Right lobe of liver (tissue), 6 donors: Measurements from ENCODE around the gene CDKAL1. TPM values are rescaled to one million over a fixed set of nuclear protein-coding genes. Genes with fewer than 3 reads are reported as not detected.
A peak's percentile ranks its signal among the peaks of the same experiment; 100 is the strongest.

Experiments
- ATAC-seq, 4 donors: fragments of 200-7000 bp; cut with Tn5 transposase; one replicate each; pipeline ENCODE4 v1.9.1; 2020; ENCODE audit warnings: mild to moderate bottlenecking in 4 of 4, moderate library complexity in 4 of 4
- DNase-seq, 3 donors: peaks; one replicate each; pipeline ENCODE4 v3.0.0-alpha.2; 2020
- H3K27ac ChIP-seq, 3 donors: fragments of 200-600 bp; one replicate each; pipeline ENCODE4 v1.8.0; 2022
- H3K27me3 ChIP-seq, 2 donors: fragments of 200-600 bp; one replicate each; pipeline ENCODE4 v1.8.0; 2022
- H3K36me3 ChIP-seq, 4 donors: fragments of 200-600 bp; sonication (generic) in 1 of 4; one replicate each; pipeline versions ENCODE4 v1.5.1 to v1.8.0; 2017 to 2022; ENCODE audit warnings: control low read depth in 1 of 4
- H3K4me1 ChIP-seq, 4 donors: fragments of 200-600 bp; sonication (generic) in 1 of 4; one replicate each; pipeline versions ENCODE4 v1.5.1 to v1.8.0; 2017 to 2022; ENCODE audit warnings: control low read depth in 1 of 4
- H3K4me3 ChIP-seq, 3 donors: fragments of 200-600 bp; one replicate each; pipeline ENCODE4 v1.8.0; 2022
- H3K9me3 ChIP-seq, 4 donors: fragments of 200-600 bp; sonication (generic) in 1 of 4; one replicate each; pipeline versions ENCODE4 v1.5.1 to v1.8.0; 2017 to 2022; ENCODE audit warnings: control low read depth in 1 of 4
- CTCF ChIP-seq, 4 donors: fragments of 200-600 bp in 3 of 4; fragments of 450-650 bp in 1 of 4; IDR thresholded peaks; one replicate each; pipeline versions ENCODE4 v1.5.1 to v1.8.0; 2016 to 2022; ENCODE audit warnings: antibody characterized with exemption in 4 of 4, mild to moderate bottlenecking in 2 of 4
- POLR2A ChIP-seq: fragments of 450-650 bp; IDR thresholded peaks from one replicate; pipeline ENCODE4 v1.6.1; 2017; ENCODE audit warnings: antibody characterized with exemption, mild to moderate bottlenecking
- WGBS: methylation state at CpG from one replicate; pipeline ENCODE4 v1.1.6; 2018; ENCODE audit warnings: low coverage, low lambda C conversion rate; ENCODE audit not compliant: insufficient coverage; ENCODE audit errors: missing lambda C conversion rate; 5-methylcytosine and 5-hydroxymethylcytosine counted together
- intact Hi-C, 2 donors: fragments of 100-400 bp; cut with DNase I; formaldehyde crosslinking; loops; one replicate each; pipeline versions ENCODE4 v1.11.2 to v1.14.1; 2022
- total RNA-seq, 6 experiments: library from RNA; depleted of rRNA in 2 of 6; stranded (reverse); fragments of >200 nt in 2 of 6; fragmentation: NEBNext Ultra II Directional in 3 of 6; extraction: Animal tissue kit (Norgen Biotek cat#: 25700) in 3 of 6; gene quantifications; one replicate each; pipeline versions ENCODE4 v1.1.0 to v1.2.4, GENCODE V29; 2016 to 2023
- donor health status: DM: no; HTN: yes; CAD: no.
- donor health status: DM: no; HTN: no; CAD: no.
- donor health status: DM: no; HTN: no; CAD: no.
- donor health status: DM: no; HTN: yes; CAD: no.
- donor health status: DM: no; HTN: yes; CAD: no.

Gene CDKAL1
- total RNA-seq, 6 experiments from 2014 or later, result 4.5 to 7.0 (median 6.2) TPM

GRCh38 chr6:21110684-21111083, 576.4 kb downstream of the CDKAL1 start:
- DNase-seq, result no peak
- intact Hi-C loops, result no loop called here
- Histone ChIP-seq H3K4me1 (peaks cover 0 to 16% (median 0%) of the 10 kb centered on the region in 4 donors), H3K9me3 (no peaks in the 10 kb centered on the region), H3K27ac (peak overlapping the region in 1 of 3 donors; percentile 62), H3K36me3 (no peaks in the 10 kb centered on the region), H3K27me3 (no peaks in the 10 kb centered on the region), H3K4me3 (no peak overlapping the region)
- TF ChIP-seq CTCF (IDR thresholded peaks at IDR 0.05), result no peak
- no peak for TF ChIP-seq POLR2A
- peak in 3 of 4 donors; percentile 11 to 51 (median 50) for ATAC-seq
- WGBS, result 55% methylated on average over 5 of the region's 5 CpGs

GRCh38 chr6:21111093-21111725, 577.0 kb downstream of the CDKAL1 start:
- DNase-seq (peak in 1 of 3 donors; percentile 55), ATAC-seq (peak; percentile 84 to 96 (median 89))
- H3K27ac ChIP-seq, result peak overlapping the region in 1 of 3 donors; percentile 62
- peaks cover 0 to 16% (median 0%) of the 10 kb centered on the region in 4 donors for H3K4me1 ChIP-seq
- intact Hi-C loops, result no loop called here
- H3K27me3 ChIP-seq, result no peaks in the 10 kb centered on the region
- no peaks in the 10 kb centered on the region for H3K9me3 ChIP-seq
- WGBS, result 48% methylated on average over 4 of the region's 4 CpGs
- no peaks in the 10 kb centered on the region for H3K36me3 ChIP-seq
- H3K4me3 ChIP-seq, result no peak overlapping the region
- no peak for TF ChIP-seq POLR2A
- no peak for TF ChIP-seq CTCF (IDR thresholded peaks at IDR 0.05)

GRCh38 chr6:21115111-21115510, 580.9 kb downstream of the CDKAL1 start:
- 29% methylated on average over 2 of the region's 2 CpGs for WGBS
- intact Hi-C loops, result no loop called here
- Histone ChIP-seq H3K36me3 (no peaks in the 10 kb centered on the region), H3K4me3 (no peak overlapping the region), H3K27ac (no peak overlapping the region), H3K27me3 (no peaks in the 10 kb centered on the region), H3K4me1 (peaks cover 0 to 16% (median 0%) of the 10 kb centered on the region in 4 donors), H3K9me3 (no peaks in the 10 kb centered on the region)
- ATAC-seq (peak; percentile 54 to 71 (median 69)), DNase-seq (peak in 1 of 3 donors; percentile 55)
- TF ChIP-seq CTCF (IDR thresholded peaks at IDR 0.05), result no peak
- TF ChIP-seq POLR2A, result no peak

GRCh38 chr6:21116736-21117135, 582.5 kb downstream of the CDKAL1 start:
- TF ChIP-seq CTCF (IDR thresholded peaks at IDR 0.05) (no peak), POLR2A (no peak)
- Histone ChIP-seq H3K36me3 (no peaks in the 10 kb centered on the region), H3K27ac (no peak overlapping the region), H3K27me3 (no peaks in the 10 kb centered on the region), H3K4me3 (no peak overlapping the region), H3K9me3 (no peaks in the 10 kb centered on the region), H3K4me1 (peaks cover 0 to 4% (median 0%) of the 10 kb centered on the region in 4 donors)
- whole genome bisulfite sequencing, result 71% methylated on average over 3 of the region's 3 CpGs
- ATAC-seq, result no peak
- no peak for DNase-seq
- intact Hi-C loops, result no loop called here
